Measurements from ENCODE around the gene B3GALNT1. TPM values are rescaled to one million over a fixed set of nuclear protein-coding genes. Genes with fewer than 3 reads are reported as not detected.

B3GALNT1 gene
- total and polyA plus RNA-seq, 4 experiments from 2014 or later, result 0.24 to 0.89 (median 0.50) TPM

GRCh38 chr3:161100994-161101393, 4.2 kb downstream of the B3GALNT1 start:
- POLR2A ChIA-PET (ENCODE audit: partially characterized antibody), result no interaction called here
- CTCF ChIA-PET (ENCODE audit: partially characterized antibody), result no interaction called here
- H3K4me1 ChIP-seq (ENCODE audit: insufficient read depth, low read length), result peaks cover 4% of the 10 kb centered on the region
- intact Hi-C loops (cut with micrococcal nuclease), result no loop called here
- Mint-ChIP-seq H3K4me3 (no peak overlapping the region), H3K4me1 (peaks cover 5 to 12% (median 10%) of the 10 kb centered on the region in 4 donors), H3K9me3 (no peaks in the 10 kb centered on the region), H3K27ac (no peak overlapping the region), H3K27me3 (peaks cover 7 to 22% of the 10 kb centered on the region in 2 donors), H3K36me3 (no peaks in the 10 kb centered on the region)
- H3K27me3 ChIP-seq (ENCODE audit: insufficient read depth, low read length), result no peaks in the 10 kb centered on the region
- H3K36me3 ChIP-seq (ENCODE audit: insufficient read depth, low read length), result no peaks in the 10 kb centered on the region
- no peak overlapping the region for H3K4me3 ChIP-seq (ENCODE audit: low read length in 2 of 2)
- H3K9me3 ChIP-seq (ENCODE audit: control insufficient read depth in 1 of 2, low read length in 2 of 2), result no peaks in the 10 kb centered on the region
- H3K27ac ChIP-seq (ENCODE audit: low read depth, low read length), result no peak overlapping the region
- no peak for DNase-seq

- Histone ChIP-seq H3K27ac (ENCODE audit: low read depth, low read length) (no peak overlapping the region), H3K4me1 (ENCODE audit: insufficient read depth, low read length) (no peaks in the 10 kb centered on the region), H3K9me3 (ENCODE audit: control insufficient read depth in 1 of 2, low read length in 2 of 2) (no peaks in the 10 kb centered on the region), H3K36me3 (ENCODE audit: insufficient read depth, low read length) (no peaks in the 10 kb centered on the region), H3K4me3 (ENCODE audit: low read length in 2 of 2) (no peak overlapping the region), H3K27me3 (ENCODE audit: insufficient read depth, low read length) (no peaks in the 10 kb centered on the region)
- no peak overlapping the region for H3K4me3 Mint-ChIP-seq
- H3K4me1 Mint-ChIP-seq, result no peaks in the 10 kb centered on the region
- DNase-seq, result peak in 4 of 5 donors; percentile 6 to 13 (median 7)
- peaks cover 0 to 4% of the 10 kb centered on the region in 2 donors for H3K27me3 Mint-ChIP-seq
- ChIA-PET CTCF (ENCODE audit: partially characterized antibody) (interaction anchor here (0.8 to 4.1 kb wide), 3 partner anchors 179 to 325 kb away, joined by 4 to 12 read pairs (median 6); no protein-coding TSS in a partner anchor), POLR2A (ENCODE audit: partially characterized antibody) (no interaction called here)
- H3K27ac Mint-ChIP-seq, result no peak overlapping the region
- H3K36me3 Mint-ChIP-seq, result no peaks in the 10 kb centered on the region
- intact Hi-C loops (cut with micrococcal nuclease), result loop anchor here (1.0 kb wide), 2 partner anchors 312 to 327 kb away; no protein-coding TSS in a partner anchor
- no peaks in the 10 kb centered on the region for H3K9me3 Mint-ChIP-seq
These were observed 8.3 kb downstream of the B3GALNT1 start for GRCh38 chr3:161096771-161097367.

GRCh38 chr3:161093895-161094294, 11.3 kb downstream of the B3GALNT1 start:
- H3K27ac Mint-ChIP-seq, result peak overlapping the region in 1 of 7 donors; percentile 5
- no peaks in the 10 kb centered on the region for H3K36me3 Mint-ChIP-seq
- H3K9me3 Mint-ChIP-seq, result no peaks in the 10 kb centered on the region
- H3K27me3 ChIP-seq (ENCODE audit: insufficient read depth, low read length), result no peaks in the 10 kb centered on the region
- no peak overlapping the region for H3K4me3 Mint-ChIP-seq
- ChIA-PET CTCF (ENCODE audit: partially characterized antibody) (no interaction called here), POLR2A (ENCODE audit: partially characterized antibody) (no interaction called here)
- H3K27ac ChIP-seq (ENCODE audit: low read depth, low read length), result no peak overlapping the region
- H3K27me3 Mint-ChIP-seq, result no peaks in the 10 kb centered on the region
- DNase-seq, result no peak
- intact Hi-C loops (cut with micrococcal nuclease), result no loop called here
- no peak overlapping the region for H3K4me3 ChIP-seq (ENCODE audit: low read length in 2 of 2)
- no peaks in the 10 kb centered on the region for H3K36me3 ChIP-seq (ENCODE audit: insufficient read depth, low read length)
- no peaks in the 10 kb centered on the region for H3K4me1 ChIP-seq (ENCODE audit: insufficient read depth, low read length)
- no peaks in the 10 kb centered on the region for H3K9me3 ChIP-seq (ENCODE audit: control insufficient read depth in 1 of 2, low read length in 2 of 2)
- H3K4me1 Mint-ChIP-seq, result no peaks in the 10 kb centered on the region

- intact Hi-C loops (cut with micrococcal nuclease), result no loop called here
- CTCF ChIA-PET (ENCODE audit: partially characterized antibody), result no interaction called here
These were observed 20.9 kb downstream of the B3GALNT1 start for GRCh38 chr3:161084277-161084676.

GRCh38 chr3:161083131-161083530, 22.0 kb downstream of the B3GALNT1 start:
- Histone ChIP-seq H3K9me3 (ENCODE audit: control insufficient read depth in 1 of 2, low read length in 2 of 2) (no peaks in the 10 kb centered on the region), H3K36me3 (ENCODE audit: insufficient read depth, low read length) (no peaks in the 10 kb centered on the region), H3K27me3 (ENCODE audit: insufficient read depth, low read length) (no peaks in the 10 kb centered on the region), H3K4me1 (ENCODE audit: insufficient read depth, low read length) (no peaks in the 10 kb centered on the region), H3K27ac (ENCODE audit: low read depth, low read length) (no peak overlapping the region), H3K4me3 (ENCODE audit: low read length in 2 of 2) (no peak overlapping the region)
- no peaks in the 10 kb centered on the region for H3K4me1 Mint-ChIP-seq
- H3K4me3 Mint-ChIP-seq, result no peak overlapping the region
- H3K36me3 Mint-ChIP-seq, result no peaks in the 10 kb centered on the region
- H3K9me3 Mint-ChIP-seq, result no peaks in the 10 kb centered on the region
- ChIA-PET CTCF (ENCODE audit: partially characterized antibody) (interaction anchor here (0.8 kb wide), 1 partner anchor 8 kb away, joined by 3 read pairs; no protein-coding TSS in a partner anchor), POLR2A (ENCODE audit: partially characterized antibody) (no interaction called here)
- intact Hi-C loops (cut with micrococcal nuclease), result no loop called here
- H3K27me3 Mint-ChIP-seq, result peaks cover 0 to 7% of the 10 kb centered on the region in 2 donors
- DNase-seq, result no peak
- no peak overlapping the region for H3K27ac Mint-ChIP-seq

More at GRCh38 chr3:161084277-161084676, 20.9 kb downstream of the B3GALNT1 start:
- no peak overlapping the region for H3K4me3 ChIP-seq (ENCODE audit: low read length in 2 of 2)
- no peak overlapping the region for H3K4me3 Mint-ChIP-seq
- no peaks in the 10 kb centered on the region for H3K36me3 ChIP-seq (ENCODE audit: insufficient read depth, low read length)
- H3K27ac Mint-ChIP-seq, result no peak overlapping the region
- no peak for DNase-seq
- POLR2A ChIA-PET (ENCODE audit: partially characterized antibody), result no interaction called here
- no peaks in the 10 kb centered on the region for H3K36me3 Mint-ChIP-seq
- H3K9me3 ChIP-seq (ENCODE audit: control insufficient read depth in 1 of 2, low read length in 2 of 2), result no peaks in the 10 kb centered on the region
- H3K9me3 Mint-ChIP-seq, result no peaks in the 10 kb centered on the region
- H3K27ac ChIP-seq (ENCODE audit: low read depth, low read length), result no peak overlapping the region
- no peaks in the 10 kb centered on the region for H3K4me1 Mint-ChIP-seq
- no peaks in the 10 kb centered on the region for H3K4me1 ChIP-seq (ENCODE audit: insufficient read depth, low read length)
- H3K27me3 ChIP-seq (ENCODE audit: insufficient read depth, low read length), result no peaks in the 10 kb centered on the region
- peaks cover 0 to 7% of the 10 kb centered on the region in 2 donors for H3K27me3 Mint-ChIP-seq

GRCh38 chr3:161082063-161082462, 23.1 kb downstream of the B3GALNT1 start:
- Histone ChIP-seq H3K9me3 (ENCODE audit: control insufficient read depth in 1 of 2, low read length in 2 of 2) (no peaks in the 10 kb centered on the region), H3K27ac (ENCODE audit: low read depth, low read length) (no peak overlapping the region), H3K27me3 (ENCODE audit: insufficient read depth, low read length) (no peaks in the 10 kb centered on the region), H3K4me3 (ENCODE audit: low read length in 2 of 2) (no peak overlapping the region), H3K4me1 (ENCODE audit: insufficient read depth, low read length) (no peaks in the 10 kb centered on the region), H3K36me3 (ENCODE audit: insufficient read depth, low read length) (no peaks in the 10 kb centered on the region)
- no peak overlapping the region for H3K27ac Mint-ChIP-seq
- intact Hi-C loops (cut with micrococcal nuclease), result no loop called here
- H3K4me3 Mint-ChIP-seq, result no peak overlapping the region
- H3K9me3 Mint-ChIP-seq, result no peaks in the 10 kb centered on the region
- H3K27me3 Mint-ChIP-seq, result peaks cover 0 to 5% of the 10 kb centered on the region in 2 donors
- POLR2A ChIA-PET (ENCODE audit: partially characterized antibody), result no interaction called here
- no peaks in the 10 kb centered on the region for H3K4me1 Mint-ChIP-seq
- no peaks in the 10 kb centered on the region for H3K36me3 Mint-ChIP-seq
- DNase-seq, result no peak
- CTCF ChIA-PET (ENCODE audit: partially characterized antibody), result interaction anchor here (0.8 kb wide), 1 partner anchor 9 kb away, joined by 3 read pairs; no protein-coding TSS in a partner anchor

GRCh38 chr3:161081633-161082032, 23.5 kb downstream of the B3GALNT1 start:
- H3K36me3 Mint-ChIP-seq, result no peaks in the 10 kb centered on the region
- H3K27me3 ChIP-seq (ENCODE audit: insufficient read depth, low read length), result no peaks in the 10 kb centered on the region
- H3K27me3 Mint-ChIP-seq, result peaks cover 0 to 5% of the 10 kb centered on the region in 2 donors
- no peak overlapping the region for H3K4me3 ChIP-seq (ENCODE audit: low read length in 2 of 2)
- no peak overlapping the region for H3K27ac Mint-ChIP-seq
- POLR2A ChIA-PET (ENCODE audit: partially characterized antibody), result no interaction called here
- H3K9me3 Mint-ChIP-seq, result no peaks in the 10 kb centered on the region
- DNase-seq, result no peak
- H3K9me3 ChIP-seq (ENCODE audit: control insufficient read depth in 1 of 2, low read length in 2 of 2), result no peaks in the 10 kb centered on the region
- CTCF ChIA-PET (ENCODE audit: partially characterized antibody), result no interaction called here
- H3K36me3 ChIP-seq (ENCODE audit: insufficient read depth, low read length), result no peaks in the 10 kb centered on the region
- no peak overlapping the region for H3K27ac ChIP-seq (ENCODE audit: low read depth, low read length)
- H3K4me1 Mint-ChIP-seq, result no peaks in the 10 kb centered on the region
- H3K4me1 ChIP-seq (ENCODE audit: insufficient read depth, low read length), result no peaks in the 10 kb centered on the region
- intact Hi-C loops (cut with micrococcal nuclease), result no loop called here
- no peak overlapping the region for H3K4me3 Mint-ChIP-seq
